Activated CD8-positive, alpha-beta T cell treated with anti-CD3 and anti-CD28 coated beads, Interleukin-2, amount 10 ng/mL, durations not matched to agents 7 days and 5 days (primary cell): ENCODE measurements around the gene ATXN10. TPM values are rescaled to one million over a fixed set of nuclear protein-coding genes. Genes with fewer than 3 reads are reported as not detected.
A peak's percentile ranks its signal among the peaks of the same experiment; 100 is the strongest.

Experiments
- ATAC-seq: fragments of 150-1000 bp; cut with Tn5 transposase; one replicate; pipeline ENCODE4 v1.10.0; 2021; ENCODE audit warnings: moderate library complexity
- CTCF ChIA-PET: fragments of 350-600 bp; sonication (Branson Sonifier 250); formaldehyde crosslinking; loops from one replicate; lab custom pipeline; 2021; ENCODE audit warnings: antibody characterized with exemption; lab: Charles Lee
- POLR2A ChIA-PET: fragments of 350-600 bp; sonication (Branson Sonifier 250); formaldehyde crosslinking; loops from one replicate; lab custom pipeline; 2021; ENCODE audit warnings: antibody characterized with exemption; lab: Charles Lee
- DNase-seq: peaks from one replicate; pipeline ENCODE4 v3.0.0-alpha.2; 2020
- H3K27ac Mint-ChIP-seq: one replicate; pipeline ENCODE4 v1.8.0; 2021; ENCODE audit warnings: mild to moderate bottlenecking, mixed read lengths
- H3K27me3 Mint-ChIP-seq: one replicate; pipeline ENCODE4 v1.8.0; 2021; ENCODE audit warnings: low read depth, mixed read lengths
- H3K36me3 Mint-ChIP-seq: one replicate; pipeline ENCODE4 v1.8.0; 2021; ENCODE audit warnings: low read depth, mixed read lengths
- H3K4me1 Mint-ChIP-seq: one replicate; pipeline ENCODE4 v1.8.0; 2021; ENCODE audit warnings: low read depth, mixed read lengths
- H3K4me3 Mint-ChIP-seq: one replicate; pipeline ENCODE4 v1.8.0; 2021; ENCODE audit warnings: mild to moderate bottlenecking, mixed read lengths
- H3K9me3 Mint-ChIP-seq: one replicate; pipeline ENCODE4 v1.8.0; 2022; ENCODE audit warnings: mixed read lengths; ENCODE audit not compliant: insufficient read depth
- total RNA-seq, 2 experiments: library from RNA; stranded (reverse); gene quantifications; one replicate each; pipeline ENCODE4 v1.2.3, GENCODE V29; 2021

Gene ATXN10
- total RNA-seq, 2 experiments from 2014 or later = 106 to 114 TPM

DNA sequence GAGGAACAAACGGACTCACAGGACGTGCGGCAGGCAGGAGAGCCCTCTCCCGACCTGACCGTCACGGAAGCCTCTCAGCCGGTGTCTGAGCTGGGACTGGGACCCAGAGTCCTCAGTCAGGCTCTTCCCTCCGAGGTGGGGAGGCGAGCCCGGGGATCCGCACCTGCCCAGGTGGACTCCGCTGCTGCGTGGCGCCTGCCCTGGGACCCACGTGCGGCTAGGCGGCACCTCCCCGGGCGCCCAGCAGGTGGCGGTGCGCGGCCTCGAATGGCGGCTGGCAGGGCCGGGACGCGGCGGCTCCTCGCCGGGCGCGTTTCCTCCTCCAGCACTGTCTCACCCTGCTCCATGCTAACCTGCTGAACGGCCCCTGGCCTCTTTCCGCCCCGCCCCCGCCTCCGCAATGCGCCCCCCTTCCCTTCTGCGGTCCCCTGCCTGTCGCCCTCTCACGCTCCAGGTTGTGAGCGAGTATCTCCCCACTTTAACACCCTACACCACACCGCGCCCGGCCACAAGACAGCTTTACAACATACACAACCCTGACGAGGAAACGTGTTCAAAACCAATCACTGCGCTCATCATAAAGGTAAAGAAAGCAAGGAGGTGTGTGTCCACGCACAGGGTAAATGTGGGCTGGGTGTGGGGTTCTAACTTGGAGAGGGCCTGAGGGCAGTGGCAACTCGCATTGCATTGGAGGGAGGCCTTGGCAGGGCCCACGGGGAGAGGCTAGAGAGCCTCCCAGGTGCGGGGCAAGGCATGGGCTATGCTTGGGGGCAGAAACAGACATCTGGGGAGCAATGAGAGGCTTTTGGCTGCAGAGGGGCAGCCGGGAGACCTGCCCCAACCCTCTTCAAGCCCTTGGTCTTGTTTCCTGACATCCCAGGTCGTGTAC, 25.9 kb upstream of the ATXN10 start:
- Mint-ChIP-seq H3K4me3 (no peak overlapping the region), H3K27ac (no peak overlapping the region), H3K27me3 (peaks cover 23% of the 10 kb centered on the region), H3K4me1 (peaks cover 37% of the 10 kb centered on the region), H3K36me3 (no peaks in the 10 kb centered on the region), H3K9me3 (no peaks in the 10 kb centered on the region)
- ATAC-seq = peak; percentile 97
- DNase-seq = peak; percentile 80
- ChIA-PET POLR2A (interaction anchor here (0.6 to 0.8 kb wide), 2 partner anchors 18 to 144 kb away, joined by 3 read pairs; no protein-coding TSS in a partner anchor), CTCF (interaction anchor here (0.6 to 1.9 kb wide), 9 partner anchors 10 to 68 kb away, joined by 3 to 9 read pairs (median 4); no protein-coding TSS in a partner anchor)

DNA sequence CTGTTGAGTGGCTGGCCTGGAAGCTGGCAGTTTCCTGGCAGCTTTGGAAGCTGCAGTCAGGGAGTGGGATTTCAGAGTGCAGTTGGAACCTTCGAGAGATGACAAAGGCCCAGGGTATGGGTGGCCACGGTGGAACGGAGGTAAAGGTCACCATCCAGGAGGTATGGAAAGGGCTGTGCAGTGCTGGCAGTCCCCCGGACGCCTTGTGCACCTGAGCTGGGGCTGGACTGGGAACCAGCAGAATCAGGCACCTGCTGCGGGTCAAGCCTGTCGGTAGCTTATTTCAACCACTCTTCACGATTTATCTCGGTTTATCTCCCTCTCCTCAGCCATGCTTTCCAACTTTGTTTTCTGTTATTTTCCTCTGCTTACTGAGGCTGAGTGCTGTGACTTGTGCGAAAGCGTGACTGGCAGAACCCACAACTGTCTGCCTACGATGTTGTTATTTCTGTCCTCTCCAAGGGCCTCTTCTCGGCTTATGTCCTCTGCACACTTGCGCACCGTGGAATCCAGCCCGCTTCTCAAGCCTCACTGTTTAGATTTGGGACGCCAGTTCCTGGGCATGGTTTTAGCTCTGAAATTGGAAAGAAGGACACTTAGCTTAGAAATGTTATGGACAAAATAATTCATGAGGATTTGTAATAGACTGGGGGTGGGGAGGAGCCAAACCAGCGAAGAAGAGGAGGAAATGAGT, 24.0 kb upstream of the ATXN10 start:
- DNase-seq (no peak), ATAC-seq (no peak)
- Mint-ChIP-seq H3K9me3 (no peaks in the 10 kb centered on the region), H3K4me3 (no peak overlapping the region), H3K36me3 (no peaks in the 10 kb centered on the region), H3K27me3 (peaks cover 19% of the 10 kb centered on the region), H3K27ac (no peak overlapping the region), H3K4me1 (peaks cover 31% of the 10 kb centered on the region)
- CTCF ChIA-PET = interaction anchor here (0.9 to 1.0 kb wide), 2 partner anchors 18 to 216 kb away, joined by 3 read pairs; no protein-coding TSS in a partner anchor
- POLR2A ChIA-PET = no interaction called here

DNA sequence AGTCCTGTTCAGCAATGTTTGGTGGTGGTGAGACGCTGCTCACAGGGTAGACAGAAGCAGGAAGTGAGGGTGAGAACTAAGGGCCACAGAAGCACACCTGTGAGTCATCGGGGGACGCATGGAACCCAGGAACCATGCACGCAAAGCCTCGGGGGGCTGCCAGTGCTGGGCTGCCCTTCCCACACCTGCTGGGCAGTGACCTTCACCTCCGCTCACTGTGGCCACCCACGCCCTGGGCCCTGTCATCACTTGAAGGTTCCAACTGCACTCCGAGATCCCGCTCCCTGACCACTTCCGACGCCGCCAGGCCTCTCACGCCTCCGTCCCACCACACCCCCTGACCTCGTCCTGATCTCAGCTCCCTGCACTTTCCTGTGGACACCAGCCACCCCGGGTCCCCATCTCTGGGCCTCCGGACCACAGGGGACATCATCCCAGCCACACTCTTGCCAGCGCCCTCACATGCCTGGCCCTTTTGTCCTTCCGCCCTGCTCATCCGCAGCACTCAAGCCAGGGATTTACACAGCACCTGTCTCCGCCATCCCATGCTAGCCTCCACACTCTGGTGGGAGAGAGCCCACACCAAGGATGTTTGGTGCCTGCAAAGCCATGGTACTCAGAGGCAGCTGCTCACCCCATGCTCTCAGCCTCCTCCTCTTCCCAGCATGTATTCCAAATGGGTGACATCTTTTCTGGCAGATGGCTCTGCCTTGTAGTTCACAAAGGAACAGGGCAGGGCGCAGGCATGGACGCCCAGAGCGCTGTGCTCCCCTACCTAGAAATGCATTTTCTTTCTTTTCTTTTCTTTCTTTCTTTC, 23.1 kb upstream of the ATXN10 start:
- Mint-ChIP-seq H3K36me3 (no peaks in the 10 kb centered on the region), H3K27me3 (peaks cover 20% of the 10 kb centered on the region), H3K27ac (no peak overlapping the region), H3K4me3 (no peak overlapping the region), H3K9me3 (no peaks in the 10 kb centered on the region), H3K4me1 (peaks cover 24% of the 10 kb centered on the region)
- no peak for ATAC-seq
- ChIA-PET CTCF (interaction anchor here (1.0 kb wide), 1 partner anchor 17 kb away, joined by 3 read pairs; no protein-coding TSS in a partner anchor), POLR2A (no interaction called here)
- no peak for DNase-seq

DNA sequence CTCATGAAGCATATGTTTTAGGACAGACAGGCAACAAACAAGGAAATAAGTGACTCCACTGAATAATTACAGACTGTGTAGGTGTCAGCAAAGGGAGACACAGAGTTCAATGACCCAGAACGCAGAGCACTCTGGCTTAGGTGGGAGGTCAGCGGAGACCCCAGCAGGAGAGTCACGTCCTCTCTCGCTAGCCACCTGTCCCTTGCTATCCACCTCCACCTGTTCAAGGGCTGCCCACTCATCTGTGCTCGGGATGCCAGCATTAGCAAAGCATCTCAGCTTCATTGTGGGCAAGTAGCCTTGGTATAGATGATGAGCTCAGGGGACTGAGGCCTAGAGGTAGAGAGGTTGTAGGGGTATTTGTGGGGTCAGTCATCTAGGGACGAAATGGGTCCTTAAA, 21.8 kb upstream of the ATXN10 start:
- peaks cover 18% of the 10 kb centered on the region for H3K27me3 Mint-ChIP-seq

DNA sequence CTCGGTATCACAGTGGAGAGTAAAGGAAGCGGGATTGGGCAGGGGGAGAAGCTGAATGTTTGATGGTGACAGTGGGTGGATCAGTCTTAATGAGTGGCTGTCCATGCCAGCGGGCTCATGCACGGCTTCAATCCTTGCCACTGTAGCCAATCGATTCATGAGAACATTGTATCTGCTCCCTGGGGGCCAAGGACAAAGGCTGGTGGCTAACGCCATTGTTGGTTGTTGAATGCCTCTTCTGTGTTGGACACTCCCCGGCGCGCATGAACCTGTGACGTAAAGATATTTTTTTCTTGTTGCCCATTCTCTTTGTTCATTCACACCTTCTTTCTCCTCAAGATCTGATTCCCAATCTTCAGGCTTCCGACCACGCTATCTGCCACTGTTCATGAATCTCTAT, 20.9 kb upstream of the ATXN10 start:
- H3K27me3 Mint-ChIP-seq = peaks cover 16% of the 10 kb centered on the region
- no peak overlapping the region for H3K27ac Mint-ChIP-seq
- no peak for ATAC-seq
- no peak for DNase-seq
- no peak overlapping the region for H3K4me3 Mint-ChIP-seq
- H3K4me1 Mint-ChIP-seq = peaks cover 21% of the 10 kb centered on the region
- no peaks in the 10 kb centered on the region for H3K9me3 Mint-ChIP-seq
- ChIA-PET POLR2A (no interaction called here), CTCF (interaction anchor here (0.7 kb wide), 1 partner anchor 9 kb away, joined by 3 read pairs; no protein-coding TSS in a partner anchor)
- H3K36me3 Mint-ChIP-seq = no peaks in the 10 kb centered on the region

More for the DNA sequence above, 21.8 kb upstream of the ATXN10 start:
- Mint-ChIP-seq H3K4me1 (peaks cover 24% of the 10 kb centered on the region), H3K27ac (no peak overlapping the region), H3K9me3 (no peaks in the 10 kb centered on the region), H3K4me3 (no peak overlapping the region), H3K36me3 (no peaks in the 10 kb centered on the region)
- DNase-seq (no peak), ATAC-seq (no peak)
- ChIA-PET POLR2A (no interaction called here), CTCF (no interaction called here)

DNA sequence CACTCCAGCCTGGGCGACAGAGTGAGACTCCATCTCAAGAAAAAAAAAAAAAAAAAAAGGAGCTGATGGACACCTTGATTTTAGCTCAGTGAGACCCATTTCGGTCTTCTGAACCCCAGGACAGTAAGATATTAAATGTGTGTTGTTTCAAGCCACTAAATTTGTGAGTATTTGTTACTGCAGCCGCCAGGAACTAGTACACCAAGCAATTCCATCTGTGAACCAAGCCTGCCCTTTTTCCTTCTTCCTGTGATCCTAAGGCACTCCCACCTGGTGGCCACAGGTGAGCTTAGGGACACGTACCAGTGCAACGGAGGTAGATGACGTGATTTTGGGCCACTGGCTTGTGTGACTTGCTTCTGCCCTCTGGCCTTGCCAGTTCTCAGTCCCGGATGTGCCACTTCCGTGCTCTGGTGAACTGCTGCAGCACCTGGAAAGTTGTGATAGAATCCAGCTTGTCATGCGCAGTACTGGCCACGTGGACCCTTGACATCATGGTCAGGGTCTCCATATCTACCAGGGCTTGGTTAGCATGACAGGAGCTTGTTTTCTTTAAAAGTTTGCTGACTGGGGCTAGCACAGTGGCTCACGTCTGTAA, 19.6 kb upstream of the ATXN10 start:
- Mint-ChIP-seq H3K36me3 (no peaks in the 10 kb centered on the region), H3K9me3 (no peaks in the 10 kb centered on the region), H3K4me3 (no peak overlapping the region), H3K4me1 (peaks cover 15% of the 10 kb centered on the region), H3K27me3 (peaks cover 17% of the 10 kb centered on the region), H3K27ac (no peak overlapping the region)
- DNase-seq = no peak
- ATAC-seq = no peak
- CTCF ChIA-PET = interaction anchor here (0.6 kb wide), 1 partner anchor 212 kb away, joined by 3 read pairs; no protein-coding TSS in a partner anchor
- POLR2A ChIA-PET = no interaction called here

DNA sequence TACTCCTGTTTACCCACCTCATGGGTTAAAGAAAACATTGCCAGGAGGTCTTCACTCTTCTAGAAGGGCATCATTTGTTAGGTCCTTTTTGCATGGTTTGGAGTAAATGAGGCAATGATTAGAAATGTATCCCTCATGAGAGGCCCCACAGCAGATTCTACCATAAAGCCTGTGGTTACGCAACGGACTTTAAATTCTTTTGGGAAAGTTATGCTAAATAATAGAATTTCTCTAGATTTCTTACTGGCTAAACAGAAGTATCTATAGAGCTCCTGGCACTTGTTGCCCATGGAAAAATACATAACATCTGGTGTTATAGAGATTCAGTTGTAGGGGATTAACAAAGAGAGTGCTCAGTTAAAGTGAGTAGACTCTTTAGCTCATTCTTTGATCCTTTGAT, 15.1 kb upstream of the ATXN10 start:
- DNase-seq = no peak
- H3K4me3 Mint-ChIP-seq = no peak overlapping the region
- H3K9me3 Mint-ChIP-seq = no peaks in the 10 kb centered on the region
- H3K4me1 Mint-ChIP-seq = no peaks in the 10 kb centered on the region
- ChIA-PET CTCF (interaction anchor here (1.1 to 2.2 kb wide), 2 partner anchors 9 to 11 kb away, joined by 4 read pairs; no protein-coding TSS in a partner anchor), POLR2A (no interaction called here)
- no peak for ATAC-seq
- H3K27ac Mint-ChIP-seq = no peak overlapping the region
- H3K27me3 Mint-ChIP-seq = peaks cover 27% of the 10 kb centered on the region
- no peaks in the 10 kb centered on the region for H3K36me3 Mint-ChIP-seq

DNA sequence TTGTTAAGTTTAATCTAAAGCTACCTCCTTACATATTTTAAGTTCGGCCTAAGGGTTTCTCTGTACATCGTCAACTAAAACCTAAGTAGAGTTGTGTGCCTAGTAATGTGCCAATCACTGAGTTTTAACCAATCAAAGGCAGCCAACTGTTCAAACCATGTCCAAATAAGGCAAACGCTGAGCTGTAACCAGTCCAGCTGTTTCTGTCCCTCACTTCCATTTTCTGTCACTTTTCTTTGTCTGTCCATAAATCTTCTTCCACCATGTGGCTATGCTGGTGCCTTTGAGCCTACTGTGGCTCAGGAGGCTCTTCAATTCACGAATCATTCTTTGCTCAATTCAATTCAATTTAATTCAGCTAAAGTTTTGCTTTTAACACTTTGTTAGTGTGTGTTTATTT, 13.9 kb upstream of the ATXN10 start:
- Mint-ChIP-seq H3K4me3 (no peak overlapping the region), H3K36me3 (no peaks in the 10 kb centered on the region), H3K27ac (no peak overlapping the region), H3K4me1 (no peaks in the 10 kb centered on the region), H3K27me3 (peaks cover 32% of the 10 kb centered on the region), H3K9me3 (no peaks in the 10 kb centered on the region)
- ATAC-seq (no peak), DNase-seq (no peak)
- ChIA-PET CTCF (interaction anchor here (1.1 kb wide), 1 partner anchor 13 kb away, joined by 4 read pairs; no protein-coding TSS in a partner anchor), POLR2A (no interaction called here)

DNA sequence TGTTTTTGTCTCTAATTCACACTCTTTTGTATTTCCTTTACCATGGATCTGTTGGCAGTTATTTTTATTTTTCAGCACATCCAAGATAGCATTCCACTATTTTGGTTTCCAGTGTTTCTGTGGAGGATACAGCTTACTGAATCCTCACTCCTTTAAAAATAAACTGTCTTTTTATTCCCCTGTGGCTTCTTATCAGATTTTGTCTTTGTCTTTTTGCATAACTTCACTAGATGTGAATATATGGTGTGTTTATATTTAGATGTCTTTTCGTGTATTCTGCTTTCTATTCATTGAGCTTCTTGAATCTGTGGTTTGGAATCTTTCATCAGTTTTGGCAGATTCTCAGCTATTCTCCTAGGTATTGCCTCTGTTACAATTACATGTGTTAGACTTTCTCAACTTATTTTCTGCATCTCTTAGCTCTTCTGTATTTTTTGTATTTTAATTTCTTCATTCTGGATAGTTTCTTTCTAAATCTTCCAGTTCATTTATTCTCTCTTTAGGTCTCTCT, 7.4 kb upstream of the ATXN10 start:
- POLR2A ChIA-PET = no interaction called here
- CTCF ChIA-PET = no interaction called here
- peaks cover 42% of the 10 kb centered on the region for H3K27me3 Mint-ChIP-seq
- H3K9me3 Mint-ChIP-seq = no peaks in the 10 kb centered on the region
- no peak overlapping the region for H3K27ac Mint-ChIP-seq
- H3K4me3 Mint-ChIP-seq = no peak overlapping the region
- no peaks in the 10 kb centered on the region for H3K4me1 Mint-ChIP-seq
- H3K36me3 Mint-ChIP-seq = no peaks in the 10 kb centered on the region
- no peak for ATAC-seq
- no peak for DNase-seq

DNA sequence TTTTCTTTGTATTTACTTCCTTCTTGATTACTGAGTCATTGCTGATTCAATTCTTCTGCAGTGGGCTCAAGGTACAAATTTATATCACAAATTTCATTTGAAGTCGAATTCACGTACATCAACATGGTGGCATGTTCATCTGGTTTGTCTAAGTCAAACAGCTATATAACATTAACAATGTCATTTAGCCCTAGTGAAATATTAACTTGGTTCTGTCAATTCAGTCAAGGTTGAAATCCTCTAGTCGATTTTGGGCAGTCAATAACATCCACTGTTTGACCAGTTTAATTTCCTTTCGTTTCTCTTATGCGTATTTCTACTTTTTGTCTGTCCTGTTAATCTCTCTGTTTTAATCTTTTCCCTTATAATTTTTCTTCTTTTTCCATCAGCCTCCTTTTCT, 4.1 kb upstream of the ATXN10 start:
- Mint-ChIP-seq H3K9me3 (no peaks in the 10 kb centered on the region), H3K36me3 (peaks cover 2% of the 10 kb centered on the region), H3K4me3 (no peak overlapping the region), H3K27ac (no peak overlapping the region), H3K4me1 (peaks cover 5% of the 10 kb centered on the region), H3K27me3 (peaks cover 32% of the 10 kb centered on the region)
- POLR2A ChIA-PET = interaction anchor here (0.8 kb wide), 1 partner anchor 27 kb away, joined by 3 read pairs; no protein-coding TSS in a partner anchor
- no peak for DNase-seq
- CTCF ChIA-PET = no interaction called here
- ATAC-seq = no peak
